Left lobe of liver (tissue), 2 donors: ENCODE data around the gene LSAMP. TPM values are rescaled to one million over a fixed set of nuclear protein-coding genes. Genes with fewer than 3 reads are reported as not detected.

Experiments
- ATAC-seq: fragments of 200-7000 bp; cut with Tn5 transposase; one replicate; pipeline ENCODE4 v1.9.1; 2020; ENCODE audit warnings: mild to moderate bottlenecking, moderate library complexity
- DNase-seq: peaks from one replicate; pipeline ENCODE4 v3.0.0-alpha.2; 2020; ENCODE audit warnings: low spot score
- total RNA-seq: library from RNA; stranded (reverse); gene quantifications from one replicate; pipeline ENCODE4 v1.2.1, GENCODE V29; 2021
- donor health status: DM: no; HTN: no; CAD: no; lungs with moderate emphysema.
- donor health status: DM: no; HTN: yes; CAD: no.

The LSAMP gene
- total RNA-seq, 1 donor from 2014 or later, result 0.28 TPM

DNA sequence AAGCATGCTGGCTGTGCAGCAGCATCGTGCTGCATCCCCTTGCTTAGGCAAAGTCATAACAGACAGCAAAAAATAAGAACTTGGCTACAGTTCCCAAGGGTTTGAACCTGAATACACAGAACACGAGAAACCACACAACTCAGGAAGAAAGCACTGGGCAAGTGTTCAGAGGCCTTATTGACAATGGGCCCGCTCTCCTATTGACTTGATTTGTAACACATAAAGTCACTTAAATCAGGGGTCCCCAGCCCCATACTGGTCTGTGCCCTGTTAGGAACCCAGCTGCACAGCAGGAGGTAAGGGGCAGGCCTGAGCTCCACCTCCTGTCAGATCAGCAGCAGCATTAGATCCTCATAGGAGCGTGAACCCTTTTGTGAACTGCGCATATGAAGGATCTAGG lies 145.1 kb downstream of the LSAMP start:
- DNase-seq (no peak), ATAC-seq (no peak)

- ATAC-seq (no peak), DNase-seq (no peak)
These were observed 145.6 kb downstream of the LSAMP start for GRCh38 chr3:116299646-116300081.

DNA sequence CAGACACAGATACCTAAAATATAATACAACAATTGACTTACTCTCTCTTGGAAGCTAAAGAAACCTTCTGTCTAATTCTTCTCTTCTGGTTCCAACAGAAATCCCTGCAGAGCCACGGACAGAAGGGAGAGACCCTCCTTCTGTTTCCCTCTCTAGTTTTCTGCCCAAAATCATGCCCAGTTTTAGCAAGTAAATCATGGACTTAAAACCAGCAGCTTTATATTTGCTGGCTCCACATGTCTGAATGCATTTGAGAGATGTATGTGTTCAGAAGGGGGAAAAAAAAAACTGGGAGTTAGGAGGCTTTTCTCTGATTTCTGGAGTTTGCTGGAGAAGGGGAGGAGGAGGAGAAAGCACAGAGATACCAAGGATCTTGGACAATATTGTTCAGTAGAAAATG lies 147.1 kb downstream of the LSAMP start:
- no peak for DNase-seq
- no peak for ATAC-seq

DNA sequence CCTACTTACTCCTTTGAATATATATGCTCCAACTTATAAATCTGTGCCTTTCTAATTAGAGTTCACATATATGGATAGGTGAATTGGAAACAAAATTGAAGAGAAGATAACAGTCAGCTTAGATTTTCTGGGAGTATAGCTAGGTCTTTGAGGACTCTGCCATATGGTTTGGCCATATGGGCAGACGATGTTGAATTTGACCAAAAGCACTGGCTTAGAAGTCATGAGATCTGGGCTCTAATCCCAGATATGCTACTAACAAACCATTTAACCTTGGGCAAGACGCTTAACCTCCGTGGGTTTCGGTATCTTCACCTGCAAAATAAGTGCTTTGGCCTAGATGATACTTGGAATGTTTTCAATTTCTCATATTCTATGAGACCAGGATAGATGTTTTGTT lies 154.1 kb downstream of the LSAMP start:
- DNase-seq (no peak), ATAC-seq (no peak)

DNA sequence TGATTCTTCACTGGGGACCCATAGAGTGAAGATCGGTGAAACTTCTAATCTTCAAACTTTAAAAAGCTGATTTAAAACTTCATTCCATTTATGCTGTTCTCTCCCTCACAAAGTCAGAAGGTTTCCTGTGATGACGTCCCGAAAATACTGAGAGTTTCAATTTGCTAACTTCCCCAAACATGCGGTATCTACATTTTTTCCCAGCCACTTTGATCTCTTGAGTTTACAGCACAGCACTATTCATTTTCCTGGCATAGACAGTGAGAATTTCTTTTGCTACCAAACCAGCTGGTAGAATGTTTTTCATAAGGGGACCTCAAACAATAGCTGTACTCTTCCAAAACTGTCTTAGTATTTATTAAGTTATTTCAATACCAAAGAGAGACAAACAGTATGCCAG lies 156.8 kb downstream of the LSAMP start:
- ATAC-seq, result no peak
- no peak for DNase-seq

GRCh38 chr3:116285781-116286421 lies 159.4 kb downstream of the LSAMP start:
- ATAC-seq, result no peak

GRCh38 chr3:116281313-116282143 lies 163.8 kb downstream of the LSAMP start:
- DNase-seq, result no peak

More at GRCh38 chr3:116285781-116286421, 159.4 kb downstream of the LSAMP start:
- DNase-seq, result no peak

DNA sequence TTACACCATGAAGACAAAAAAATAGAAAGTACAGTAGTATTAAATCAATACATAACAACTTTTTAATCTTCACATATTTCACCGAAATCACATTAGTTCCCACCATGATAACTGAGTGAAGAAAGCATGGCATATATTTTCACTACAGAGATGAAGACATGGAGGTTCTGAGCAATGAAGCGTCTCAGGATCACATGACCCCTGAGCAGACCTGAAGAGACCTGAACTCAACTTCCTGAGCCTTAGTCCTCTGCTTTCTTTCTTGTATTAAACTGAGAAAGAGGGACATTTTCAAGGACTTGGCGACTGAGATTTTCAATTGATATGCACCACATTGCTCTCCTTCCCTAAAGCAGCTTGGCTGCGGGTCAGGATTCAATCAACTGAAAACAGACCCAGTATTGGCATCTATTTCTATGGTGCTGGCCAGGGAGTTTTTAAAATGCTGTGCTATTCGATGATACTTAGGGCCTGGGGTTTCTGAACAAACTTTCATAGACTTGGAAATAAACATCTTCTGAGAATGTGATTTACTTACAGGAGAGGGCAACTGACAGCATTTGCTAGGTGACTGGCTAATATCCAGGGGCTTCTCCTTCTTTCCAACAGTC lies 165.1 kb downstream of the LSAMP start:
- no peak for ATAC-seq
- DNase-seq, result no peak

More at GRCh38 chr3:116281313-116282143, 163.8 kb downstream of the LSAMP start:
- ATAC-seq, result no peak

DNA sequence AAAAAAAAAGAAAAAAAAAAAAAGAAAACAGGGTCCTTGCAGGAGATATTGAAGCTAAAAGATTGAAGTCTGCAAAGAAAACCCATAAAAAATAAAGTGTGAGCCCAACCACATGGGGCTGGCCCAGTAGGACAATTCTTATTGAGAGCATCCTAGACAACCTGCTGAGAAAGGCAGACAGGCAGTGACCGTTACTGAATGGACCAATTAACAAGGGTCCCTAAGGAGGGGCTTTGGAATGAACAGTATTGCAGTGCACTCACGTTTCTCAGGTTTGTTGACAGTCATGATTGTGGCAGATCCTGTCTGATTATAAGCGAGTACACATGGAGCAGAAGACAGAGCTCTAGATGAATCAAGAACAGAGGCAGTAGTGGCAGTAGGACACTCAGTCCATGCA lies 168.6 kb downstream of the LSAMP start:
- DNase-seq (no peak), ATAC-seq (no peak)

GRCh38 chr3:116270056-116270455 lies 175.2 kb downstream of the LSAMP start:
- no peak for DNase-seq
- no peak for ATAC-seq

DNA sequence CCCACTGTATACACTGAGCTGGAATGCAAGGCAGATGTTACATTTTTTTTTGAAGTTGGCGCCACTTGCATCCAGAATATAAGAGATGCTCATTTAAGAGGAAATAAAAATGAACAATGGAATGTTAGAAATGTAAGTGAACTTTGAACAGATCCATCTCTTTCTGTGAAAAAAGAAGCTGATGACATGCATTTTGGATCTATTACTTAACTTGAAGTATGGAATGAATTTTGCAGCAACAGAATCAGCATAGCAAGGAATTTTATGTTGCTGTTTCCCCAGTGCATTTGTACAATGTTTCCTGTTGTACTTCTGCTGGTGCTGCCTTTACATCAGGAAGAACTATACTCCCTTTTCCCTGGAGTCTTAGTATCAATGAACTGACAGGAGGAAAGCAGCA lies 178.2 kb downstream of the LSAMP start:
- no peak for DNase-seq

DNA sequence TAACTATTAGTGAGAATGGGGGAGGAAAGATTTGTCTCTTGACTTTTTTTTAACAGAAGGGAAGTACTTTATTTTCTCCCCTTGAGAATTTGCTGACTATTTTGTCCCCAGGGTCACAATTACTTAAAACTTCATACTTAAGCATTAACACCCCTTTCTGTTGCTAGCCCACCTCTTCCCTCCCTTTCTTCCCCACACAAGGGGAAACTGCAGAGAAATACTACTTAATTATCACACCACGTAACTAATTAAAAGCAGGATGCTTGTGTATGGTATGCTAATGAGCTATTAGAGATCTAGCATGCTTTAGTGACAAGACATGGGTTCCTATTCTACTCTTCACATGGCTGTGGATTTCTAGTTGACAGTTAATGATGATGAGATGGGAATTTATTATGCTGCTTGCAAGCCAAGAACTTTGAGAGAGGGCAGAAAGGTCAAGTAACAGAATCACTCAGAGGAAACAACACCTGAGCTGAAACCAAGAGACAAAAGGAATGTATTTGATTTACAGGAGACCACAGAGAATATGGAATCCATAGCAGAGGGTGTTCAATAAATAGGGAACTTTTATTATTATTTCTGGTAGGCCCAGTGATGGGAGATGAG lies 179.2 kb downstream of the LSAMP start:
- no peak for DNase-seq
- ATAC-seq, result no peak

More for the DNA sequence above, 178.2 kb downstream of the LSAMP start:
- ATAC-seq, result no peak

GRCh38 chr3:116265320-116265695 lies 180.0 kb downstream of the LSAMP start:
- DNase-seq (no peak), ATAC-seq (no peak)

DNA sequence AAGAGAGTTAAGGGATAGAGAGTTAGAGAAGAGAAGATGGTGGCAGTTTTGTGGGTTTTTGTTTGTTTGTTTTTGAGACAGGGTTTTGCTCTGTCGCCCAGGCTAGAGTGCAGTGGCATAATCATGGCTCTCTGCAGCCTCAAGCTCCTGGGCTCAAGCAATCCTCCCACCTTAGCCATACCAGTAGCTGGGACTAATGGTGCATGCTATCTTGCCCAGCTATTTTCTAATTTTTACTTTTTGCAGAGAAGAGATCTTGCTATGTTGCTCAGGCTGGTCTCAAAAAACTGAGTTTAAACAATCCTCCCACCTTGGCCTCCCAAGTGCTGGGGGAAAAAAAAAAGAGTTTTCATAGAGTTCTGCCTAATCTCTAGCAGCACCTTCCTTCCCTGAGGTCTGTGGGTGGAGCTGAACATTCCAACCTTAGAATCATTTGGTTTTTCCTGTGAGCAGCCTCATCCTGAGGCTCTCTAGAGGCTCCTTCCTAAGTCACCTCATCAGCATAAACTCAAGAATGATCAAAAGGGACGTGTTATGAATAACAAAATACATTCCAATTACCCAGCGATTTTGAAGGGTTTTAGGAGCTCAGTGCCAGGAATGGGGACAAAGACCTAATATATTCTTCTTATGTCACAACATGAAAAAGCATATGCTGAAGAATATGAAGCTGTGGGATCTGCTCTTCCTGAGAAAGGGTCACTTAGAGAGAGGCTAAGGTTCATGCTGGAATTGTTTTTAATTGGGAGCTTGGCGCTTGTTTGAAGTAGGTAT lies 180.6 kb downstream of the LSAMP start:
- no peak for DNase-seq
- ATAC-seq, result no peak

DNA sequence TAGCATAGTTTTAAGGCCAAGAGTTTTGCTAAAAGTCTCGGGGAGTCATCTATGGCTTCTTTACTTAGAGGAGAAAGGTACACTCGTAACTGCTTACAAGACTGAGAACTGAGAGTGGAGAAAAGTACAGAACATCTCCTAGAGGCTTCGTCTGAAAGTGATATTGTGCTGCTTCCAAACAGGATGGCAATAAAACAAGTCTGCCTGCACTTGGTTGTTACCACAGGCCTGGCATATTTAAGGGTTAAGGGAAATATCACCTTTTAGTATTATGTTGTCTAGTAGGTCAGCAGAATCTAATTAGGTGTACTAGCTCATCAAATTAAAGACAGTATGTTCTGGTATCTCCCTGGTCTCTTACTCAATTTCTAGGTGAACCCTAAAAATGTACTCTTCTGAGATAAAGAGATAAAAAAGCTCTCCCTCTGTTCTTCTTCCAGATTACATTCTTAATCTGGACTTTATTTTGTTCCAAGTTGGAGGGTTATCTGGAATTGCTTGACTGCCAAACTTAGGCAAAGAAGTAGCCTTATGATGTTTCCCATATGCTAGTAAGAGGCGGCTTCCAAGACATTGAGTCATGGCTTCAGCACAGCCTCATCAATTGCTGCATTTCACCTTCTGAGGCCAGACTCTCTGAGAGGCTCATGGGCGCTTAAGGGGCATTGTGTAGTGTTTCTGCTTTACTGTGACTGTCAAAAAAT lies 181.3 kb downstream of the LSAMP start:
- ATAC-seq (no peak), DNase-seq (no peak)

GRCh38 chr3:116260491-116260890 lies 184.8 kb downstream of the LSAMP start:
- ATAC-seq (no peak), DNase-seq (no peak)

GRCh38 chr3:116259984-116260383 lies 185.3 kb downstream of the LSAMP start:
- DNase-seq (no peak), ATAC-seq (no peak)

DNA sequence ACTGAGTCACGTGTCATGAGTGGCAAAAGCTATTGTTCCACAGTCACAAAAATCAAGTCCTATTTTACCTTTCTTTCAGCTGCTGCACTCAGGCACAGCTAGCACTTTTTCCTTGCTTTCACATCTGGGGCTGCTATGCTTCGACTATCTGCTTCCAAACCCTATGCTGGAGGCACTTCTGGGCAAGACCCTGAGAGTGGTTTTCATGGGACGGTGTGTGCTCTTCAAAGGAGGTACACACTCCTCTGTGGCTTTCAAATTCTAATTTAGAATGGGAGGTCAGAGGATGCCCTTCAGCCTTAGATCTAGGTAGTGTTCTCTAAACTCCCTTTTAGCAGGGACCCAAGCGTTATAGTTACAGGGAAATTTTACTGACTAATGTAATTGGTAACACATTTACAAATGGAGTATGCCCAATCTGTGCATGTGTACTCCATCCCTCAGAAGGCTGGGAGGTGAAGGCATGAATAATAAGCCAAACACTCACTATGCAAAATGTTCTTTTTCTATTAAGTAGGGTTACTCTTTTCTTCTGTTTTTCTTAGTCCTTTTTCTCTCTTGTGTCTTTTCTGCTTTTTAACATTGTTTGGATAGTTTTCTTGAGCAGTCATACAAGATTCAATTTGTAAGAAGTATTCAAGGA lies 188.3 kb downstream of the LSAMP start:
- no peak for DNase-seq
- ATAC-seq, result no peak

DNA sequence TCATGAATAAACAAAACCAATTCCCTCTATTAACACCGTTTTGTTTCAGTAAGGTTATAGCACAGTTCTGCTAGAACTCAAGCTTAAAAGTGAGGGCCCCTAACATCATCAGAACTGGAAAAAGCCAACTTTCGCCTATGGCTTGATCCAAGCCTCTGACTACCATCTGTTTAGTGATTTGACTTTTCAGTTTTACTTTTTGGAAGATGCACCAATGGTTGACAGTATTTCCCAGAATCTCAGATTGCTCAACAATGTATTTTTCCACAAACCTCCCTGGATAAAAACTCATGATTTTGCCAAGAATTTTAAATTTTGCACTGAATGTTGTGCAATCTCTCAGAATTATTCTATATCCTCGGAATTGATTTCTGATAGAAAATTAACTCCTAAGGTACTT lies 190.7 kb downstream of the LSAMP start:
- no peak for ATAC-seq
- DNase-seq, result no peak

- DNase-seq (no peak), ATAC-seq (no peak)
These were observed 191.8 kb downstream of the LSAMP start for GRCh38 chr3:116253511-116253910.
